Stimulated activated CD4-positive, alpha-beta T cell treated with anti-CD3 and anti-CD28 coated beads, Interleukin-4, amount 100 ng/mL, for 1 hour (primary cell): ENCODE results near the gene ST6GALNAC3.

Experiments used
- DNase-seq: peaks from one replicate; pipeline ENCODE4 v3.0.0-alpha.2; 2020

ST6GALNAC3 gene

DNA sequence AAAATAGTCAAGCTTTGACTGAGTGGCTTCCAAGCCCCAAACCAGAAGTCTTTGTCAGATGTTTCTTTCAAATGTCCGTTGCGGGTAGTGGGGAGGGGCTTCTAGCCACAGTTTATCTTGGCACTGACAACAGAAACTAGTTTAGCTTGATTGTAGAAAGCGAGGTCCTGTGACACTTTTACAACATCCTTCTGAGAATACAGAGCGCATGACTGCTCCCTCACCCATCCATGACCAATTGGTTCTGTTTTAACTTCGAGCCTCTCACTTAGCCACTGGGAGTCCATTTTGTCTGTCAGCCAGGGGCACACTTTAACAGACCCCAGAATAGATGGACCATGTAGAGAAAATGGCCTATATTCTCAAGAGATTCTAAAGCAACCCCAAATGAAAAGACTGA, 593.5 kb downstream of the ST6GALNAC3 start:
- DNase-seq, result no peak

DNA sequence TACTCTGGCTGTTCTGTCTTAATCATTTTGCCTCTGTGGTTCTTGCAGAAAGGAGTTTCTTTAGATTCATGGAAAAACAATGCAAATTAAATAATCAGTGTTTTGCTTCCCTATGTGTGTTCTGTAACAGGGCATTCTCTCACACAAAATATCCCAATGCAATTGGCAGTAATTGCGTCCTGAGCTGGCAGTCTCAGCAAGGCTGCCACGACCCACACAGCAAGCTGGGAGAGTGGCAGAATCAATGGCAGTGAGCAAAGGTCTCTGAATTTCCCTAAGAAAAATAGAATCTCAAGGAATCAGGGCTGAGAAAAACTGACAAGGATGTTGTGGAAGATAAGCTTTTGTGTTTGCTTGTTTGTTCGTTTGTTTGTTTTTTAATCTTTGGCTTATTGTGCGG, 594.6 kb downstream of the ST6GALNAC3 start:
- DNase-seq, result no peak

DNA sequence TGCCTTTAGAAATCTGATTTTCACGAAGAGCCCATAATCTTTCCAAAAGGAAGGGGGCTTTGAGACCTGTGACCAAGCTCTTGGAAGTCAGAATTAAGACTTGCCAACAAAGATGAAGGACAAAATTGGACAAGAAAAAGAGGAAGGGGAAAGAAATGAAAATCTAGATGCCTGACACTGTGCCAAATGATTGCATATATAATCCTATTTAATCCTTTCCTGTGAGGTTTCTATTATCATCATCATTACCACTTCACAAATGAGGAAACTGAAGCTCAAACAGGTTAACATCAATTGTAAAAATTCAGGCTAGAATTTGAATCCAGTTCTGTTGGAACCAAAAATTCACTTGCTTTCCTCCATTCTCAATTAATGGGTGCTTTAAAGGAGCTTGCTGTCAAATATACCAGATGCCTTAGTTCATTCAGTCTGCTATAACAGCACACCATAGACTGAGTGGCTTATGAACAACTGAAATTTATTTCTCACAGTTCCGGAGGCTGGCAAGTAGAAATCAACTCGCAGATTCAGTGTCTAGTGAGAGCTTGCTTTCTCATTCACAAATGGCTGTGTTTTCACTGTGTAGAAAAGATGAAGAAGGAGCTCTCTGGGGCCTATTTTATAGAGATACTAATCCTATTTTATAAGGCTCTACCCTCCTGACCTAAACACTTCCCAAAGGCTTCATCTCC, 595.2 kb downstream of the ST6GALNAC3 start:
- no peak for DNase-seq

DNA sequence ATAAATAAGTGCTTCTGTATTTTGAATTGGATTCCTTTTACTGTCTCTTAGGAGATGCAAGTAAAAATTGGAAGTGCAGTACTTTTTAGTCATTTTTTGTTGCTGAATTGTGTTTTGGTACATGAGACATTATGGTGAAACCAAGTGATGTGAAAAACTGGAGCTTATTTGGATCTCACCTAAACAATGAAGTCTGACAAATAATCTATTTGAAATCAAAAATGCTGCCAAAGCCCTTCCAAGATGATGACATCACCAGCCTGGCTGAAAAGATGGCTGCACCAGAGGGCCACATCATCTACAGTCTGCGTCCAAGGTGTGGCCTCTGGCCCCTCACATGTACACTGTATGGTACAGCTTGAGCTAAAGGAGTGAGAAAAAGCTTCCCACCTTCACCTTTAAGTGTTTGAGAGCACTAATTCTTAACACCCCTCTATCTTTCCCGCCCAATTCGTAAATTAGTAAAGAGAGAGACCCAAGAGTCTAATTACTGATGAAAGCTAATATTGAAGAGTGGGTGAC, 600.2 kb downstream of the ST6GALNAC3 start:
- DNase-seq, result no peak

DNA sequence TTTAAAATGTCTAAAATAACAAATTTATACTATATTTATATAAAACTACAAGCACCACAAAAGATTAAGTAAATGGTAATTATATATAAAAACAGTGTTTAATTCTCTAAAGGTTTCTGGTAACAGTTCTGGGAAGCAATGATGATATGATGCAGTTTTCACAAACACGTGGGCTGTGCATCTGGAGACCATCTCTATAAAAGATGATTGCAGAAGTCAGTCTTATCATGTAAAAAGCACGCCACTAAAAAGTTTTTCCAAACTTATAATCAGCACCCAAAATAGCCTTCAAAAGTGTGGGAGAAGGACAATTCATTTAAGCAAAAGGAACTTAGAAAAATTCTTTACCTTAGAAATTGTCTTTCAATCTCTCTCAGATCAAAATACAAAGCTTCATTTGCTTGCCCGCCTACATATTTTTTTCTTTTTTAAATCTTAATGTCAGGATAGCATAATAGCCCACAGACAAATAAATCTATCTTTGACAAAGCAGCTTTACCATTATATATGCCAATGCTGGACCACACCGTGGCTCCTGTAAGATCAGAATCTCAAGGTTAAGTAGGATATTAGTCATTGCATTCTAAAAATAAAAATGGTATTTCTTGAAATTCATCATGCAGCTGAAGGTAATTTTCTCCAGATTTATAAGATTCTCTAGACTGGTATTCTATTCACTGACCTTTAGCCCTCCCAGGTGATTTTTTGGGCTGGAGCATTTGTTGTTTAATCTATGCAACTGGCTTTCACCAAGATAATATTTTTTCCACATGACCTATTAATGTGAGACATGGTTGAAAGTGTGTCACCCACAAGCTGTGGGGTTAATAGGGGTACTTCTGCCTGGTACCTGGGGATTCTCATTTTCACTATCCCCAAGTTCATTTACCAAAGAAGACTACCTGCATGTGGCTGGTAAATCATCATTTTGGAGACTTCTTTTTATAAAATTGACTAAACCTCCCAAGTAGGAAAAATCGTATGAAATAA, 603.2 kb downstream of the ST6GALNAC3 start:
- DNase-seq, result no peak

DNA sequence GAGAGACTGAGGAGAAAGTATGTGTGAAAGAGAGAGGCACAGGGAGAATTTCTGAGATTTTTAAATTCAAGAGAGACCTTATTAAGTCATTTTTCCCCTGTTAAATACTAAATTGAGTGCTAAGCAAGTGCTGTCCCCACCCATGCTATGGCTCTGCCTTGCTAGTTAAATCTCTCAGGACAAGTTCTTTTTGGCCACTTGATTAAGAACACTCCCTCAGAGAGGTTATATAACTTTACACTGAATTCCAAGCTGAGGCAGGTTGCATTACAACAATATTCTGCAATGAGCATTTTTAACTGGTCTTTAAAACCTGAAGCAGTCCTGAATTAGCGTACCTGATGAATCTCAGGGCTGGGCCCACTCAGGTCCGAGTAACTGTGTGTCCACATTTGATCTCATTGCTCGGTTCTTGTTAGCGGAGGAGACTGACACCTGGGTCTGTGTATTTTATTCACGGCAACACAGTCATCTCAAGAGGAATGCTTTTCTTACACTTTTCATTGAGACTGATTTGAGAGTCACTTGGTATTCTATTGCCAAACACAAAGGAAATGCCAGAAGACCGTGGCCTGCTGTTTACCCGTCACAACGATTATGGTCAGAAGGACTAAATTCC, 605.1 kb downstream of the ST6GALNAC3 start:
- no peak for DNase-seq

DNA sequence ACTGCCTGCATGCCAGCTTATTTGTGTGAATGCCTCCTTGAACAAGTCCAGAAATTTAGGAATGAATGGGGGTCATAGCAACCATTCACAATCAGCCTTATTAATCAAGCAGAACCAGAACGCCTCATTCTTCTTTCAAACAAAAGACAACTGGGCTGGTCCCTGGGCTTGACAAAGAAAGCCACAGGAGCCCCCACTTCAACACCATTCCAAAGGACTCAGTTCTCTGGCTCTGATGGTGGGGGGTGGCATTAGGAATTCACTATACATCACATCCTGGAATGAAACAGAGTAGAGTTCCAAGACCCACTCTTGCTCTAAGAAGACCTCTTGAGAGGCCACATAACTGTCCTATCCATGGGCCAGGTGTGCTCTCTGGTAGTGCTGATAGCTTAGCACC, 606.1 kb downstream of the ST6GALNAC3 start:
- no peak for DNase-seq

DNA sequence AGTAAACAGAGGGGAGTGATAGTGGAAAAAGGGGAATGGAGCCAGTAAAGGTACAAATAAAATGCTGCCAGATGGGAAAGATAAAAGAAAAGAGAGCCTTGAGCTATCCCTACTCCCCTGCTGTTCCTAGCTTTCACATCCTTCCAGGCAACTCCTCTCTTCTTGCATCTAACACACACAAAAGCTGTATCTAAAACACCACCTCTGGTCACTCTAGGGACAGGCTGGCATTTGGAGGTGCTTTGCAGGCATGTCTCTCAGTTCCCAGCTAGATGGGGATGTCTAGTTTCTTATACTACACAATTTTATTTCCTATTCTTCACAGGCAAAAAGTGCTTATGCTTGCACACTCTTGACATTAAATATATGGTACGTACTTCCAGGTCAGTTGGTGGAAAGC, 607.6 kb downstream of the ST6GALNAC3 start:
- DNase-seq, result no peak
